Measurements from ENCODE around the gene SNTG2.

The SNTG2 gene

DNA sequence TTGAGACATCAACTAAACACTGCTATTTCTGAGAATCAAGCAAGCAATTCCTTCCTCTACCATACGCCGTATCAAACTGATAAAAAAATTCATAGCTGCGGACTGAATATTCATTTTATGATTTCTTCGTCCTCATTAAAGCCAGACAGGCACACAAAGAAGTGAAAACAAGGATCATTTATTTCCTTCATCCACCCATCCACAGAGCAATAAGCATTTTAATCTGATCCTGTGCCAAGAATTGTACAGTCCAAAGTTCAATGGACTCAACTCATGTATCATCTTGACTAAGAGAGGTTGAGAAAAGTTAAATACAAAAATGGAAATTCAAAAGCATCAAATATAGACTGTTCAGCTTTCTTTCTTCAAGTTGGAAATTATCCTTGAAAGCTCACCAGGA, 19.7 kb upstream of the SNTG2 start:
- no peak overlapping the region for H3K4me2 ChIP-seq (ENCODE audit: low read length)
- H3K9me2 ChIP-seq (replicated peaks; ENCODE audit: control insufficient read depth, low read length), result no peaks in the 10 kb centered on the region
- H3K27me3 ChIP-seq (ENCODE audit: control insufficient read depth, low read length), result no peaks in the 10 kb centered on the region
- TF ChIP-seq, protein P1, sequence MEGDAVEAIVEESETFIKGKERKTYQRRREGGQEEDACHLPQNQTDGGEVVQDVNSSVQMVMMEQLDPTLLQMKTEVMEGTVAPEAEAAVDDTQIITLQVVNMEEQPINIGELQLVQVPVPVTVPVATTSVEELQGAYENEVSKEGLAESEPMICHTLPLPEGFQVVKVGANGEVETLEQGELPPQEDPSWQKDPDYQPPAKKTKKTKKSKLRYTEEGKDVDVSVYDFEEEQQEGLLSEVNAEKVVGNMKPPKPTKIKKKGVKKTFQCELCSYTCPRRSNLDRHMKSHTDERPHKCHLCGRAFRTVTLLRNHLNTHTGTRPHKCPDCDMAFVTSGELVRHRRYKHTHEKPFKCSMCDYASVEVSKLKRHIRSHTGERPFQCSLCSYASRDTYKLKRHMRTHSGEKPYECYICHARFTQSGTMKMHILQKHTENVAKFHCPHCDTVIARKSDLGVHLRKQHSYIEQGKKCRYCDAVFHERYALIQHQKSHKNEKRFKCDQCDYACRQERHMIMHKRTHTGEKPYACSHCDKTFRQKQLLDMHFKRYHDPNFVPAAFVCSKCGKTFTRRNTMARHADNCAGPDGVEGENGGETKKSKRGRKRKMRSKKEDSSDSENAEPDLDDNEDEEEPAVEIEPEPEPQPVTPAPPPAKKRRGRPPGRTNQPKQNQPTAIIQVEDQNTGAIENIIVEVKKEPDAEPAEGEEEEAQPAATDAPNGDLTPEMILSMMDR (IDR thresholded peaks at IDR 0.05; ENCODE audit: low read depth, low read length, poor library complexity, severe bottlenecking), result no peak
- TF ChIP-seq EZH2phosphoT487 (IDR thresholded peaks at IDR 0.05; ENCODE audit: borderline replicate concordance, low read length), result no peak
- H3K36me3 ChIP-seq (ENCODE audit: control insufficient read depth, low read length), result no peaks in the 10 kb centered on the region
- H4K20me1 ChIP-seq (ENCODE audit: control insufficient read depth, insufficient read depth, low read depth, low read length), result no peaks in the 10 kb centered on the region
- H3K9me3 ChIP-seq (ENCODE audit: control insufficient read depth, insufficient read depth, low read length), result no peaks in the 10 kb centered on the region; the same call in 1 of the 2 replicates
- H3K27ac ChIP-seq (ENCODE audit: low read depth, low read length), result no peak overlapping the region
- H3K4me1 ChIP-seq (ENCODE audit: control insufficient read depth, low read length), result no peaks in the 10 kb centered on the region
- H3K4me3 ChIP-seq (ENCODE audit: low read length), result no peak overlapping the region
- no peaks in the 10 kb centered on the region for H3F3A ChIP-seq (ENCODE audit: control insufficient read depth, insufficient read depth)
- H3K79me2 ChIP-seq (ENCODE audit: control insufficient read depth, low read length), result no peaks in the 10 kb centered on the region

DNA sequence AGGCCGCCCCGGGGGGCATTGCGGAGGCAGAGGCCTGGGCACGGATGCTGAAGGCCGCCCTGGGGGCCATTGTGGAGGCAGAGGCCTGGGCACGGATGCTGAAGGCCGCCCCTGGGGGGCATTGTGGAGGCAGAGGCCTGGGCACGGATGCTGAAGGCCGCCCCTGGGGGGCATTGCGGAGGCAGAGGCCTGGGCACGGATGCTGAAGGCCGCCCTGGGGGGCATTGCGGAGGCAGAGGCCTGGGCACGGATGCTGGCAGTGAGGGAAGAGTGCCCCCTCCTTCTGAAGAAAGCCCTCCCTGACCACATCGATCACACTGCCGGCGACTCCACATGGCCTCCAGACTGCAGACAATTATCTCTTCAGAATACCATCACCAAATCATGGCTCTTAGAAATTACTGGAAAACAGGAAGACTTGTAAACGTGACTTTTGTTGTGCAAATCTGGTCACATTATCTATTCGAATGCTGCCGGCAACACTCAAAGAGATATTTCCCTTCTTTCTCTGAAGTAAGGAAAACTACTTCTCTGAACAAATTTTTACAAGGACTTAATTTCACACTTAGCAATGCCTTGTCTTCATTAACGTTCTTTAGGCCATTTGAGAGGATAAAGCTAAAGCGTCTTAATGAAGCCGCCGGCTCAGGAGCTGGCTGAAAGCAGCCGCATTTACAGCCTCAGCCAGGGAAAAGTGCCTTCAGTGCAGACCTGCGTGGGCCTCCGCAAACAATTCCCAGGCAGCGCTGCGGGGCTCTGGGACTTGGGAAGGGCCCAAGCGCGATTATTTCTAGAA, 18.1 kb upstream of the SNTG2 start:
- H3K4me3 ChIP-seq (ENCODE audit: low read length), result no peak overlapping the region
- H3K27me3 ChIP-seq (ENCODE audit: control insufficient read depth, low read length), result no peaks in the 10 kb centered on the region
- TF ChIP-seq, protein P1 (IDR thresholded peaks at IDR 0.05; ENCODE audit: low read depth, low read length, poor library complexity, severe bottlenecking), result no peak
- no peak for TF ChIP-seq EZH2phosphoT487 (IDR thresholded peaks at IDR 0.05; ENCODE audit: borderline replicate concordance, low read length)
- no peaks in the 10 kb centered on the region for H3K4me1 ChIP-seq (ENCODE audit: control insufficient read depth, low read length)
- no peak overlapping the region for H3K27ac ChIP-seq (ENCODE audit: low read depth, low read length)
- no peaks in the 10 kb centered on the region for H3F3A ChIP-seq (ENCODE audit: control insufficient read depth, insufficient read depth)
- H3K9me2 ChIP-seq (replicated peaks; ENCODE audit: control insufficient read depth, low read length), result no peaks in the 10 kb centered on the region
- H3K9me3 ChIP-seq (ENCODE audit: control insufficient read depth, insufficient read depth, low read length), result no peaks in the 10 kb centered on the region; the same call in 1 of the 2 replicates
- H3K4me2 ChIP-seq (ENCODE audit: low read length), result no peak overlapping the region
- H3K36me3 ChIP-seq (ENCODE audit: control insufficient read depth, low read length), result no peaks in the 10 kb centered on the region
- H3K79me2 ChIP-seq (ENCODE audit: control insufficient read depth, low read length), result no peaks in the 10 kb centered on the region
- no peaks in the 10 kb centered on the region for H4K20me1 ChIP-seq (ENCODE audit: control insufficient read depth, insufficient read depth, low read depth, low read length)

DNA sequence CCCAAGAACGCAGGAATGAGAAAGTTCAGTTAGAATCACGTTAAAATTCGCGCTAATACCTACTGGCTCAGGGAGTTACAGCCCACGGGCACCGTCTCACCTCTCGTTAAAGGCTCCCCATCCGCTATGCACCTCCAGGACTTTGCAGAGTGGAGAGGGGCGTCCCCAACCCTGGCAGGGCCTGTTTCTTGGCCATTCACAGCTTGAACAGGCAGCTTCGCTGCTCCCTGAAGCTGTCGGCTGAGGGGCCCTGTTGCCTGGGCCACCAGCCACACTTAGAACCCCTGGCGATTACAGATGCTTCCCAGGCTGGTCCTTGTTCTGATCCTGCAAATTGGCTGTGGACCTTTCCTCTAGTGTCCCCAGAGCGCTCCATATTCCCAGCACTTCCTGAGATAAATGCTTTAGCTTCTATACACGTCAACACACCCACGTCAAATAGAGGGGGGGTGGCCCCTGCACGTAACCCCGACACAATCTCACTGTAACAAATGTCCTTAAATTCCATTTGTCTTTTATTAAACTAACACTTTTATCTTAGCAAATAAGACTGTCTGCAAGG, 16.8 kb upstream of the SNTG2 start:
- Histone ChIP-seq H3K4me2 (ENCODE audit: low read length) (no peak overlapping the region), H3K27me3 (ENCODE audit: control insufficient read depth, low read length) (no peaks in the 10 kb centered on the region), H3K4me3 (ENCODE audit: low read length) (no peak overlapping the region), H4K20me1 (ENCODE audit: control insufficient read depth, insufficient read depth, low read depth, low read length) (no peaks in the 10 kb centered on the region), H3F3A (ENCODE audit: control insufficient read depth, insufficient read depth) (no peaks in the 10 kb centered on the region), H3K27ac (ENCODE audit: low read depth, low read length) (no peak overlapping the region), H3K9me2 (replicated peaks; ENCODE audit: control insufficient read depth, low read length) (no peaks in the 10 kb centered on the region), H3K36me3 (ENCODE audit: control insufficient read depth, low read length) (no peaks in the 10 kb centered on the region), H3K79me2 (ENCODE audit: control insufficient read depth, low read length) (no peaks in the 10 kb centered on the region), H3K9me3 (ENCODE audit: control insufficient read depth, insufficient read depth, low read length) (no peaks in the 10 kb centered on the region; the same call in 1 of the 2 replicates), H3K4me1 (ENCODE audit: control insufficient read depth, low read length) (no peaks in the 10 kb centered on the region)
- TF ChIP-seq, protein P1 (IDR thresholded peaks at IDR 0.05; ENCODE audit: low read depth, low read length, poor library complexity, severe bottlenecking), result no peak
- TF ChIP-seq EZH2phosphoT487 (IDR thresholded peaks at IDR 0.05; ENCODE audit: borderline replicate concordance, low read length), result no peak

All from DOHH2 (cell line).